ENCODE data around the gene BBIP1. TPM values are rescaled to one million over a fixed set of nuclear protein-coding genes. Genes with fewer than 3 reads are reported as not detected.

The BBIP1 gene
- total and polyA plus RNA-seq, 9 of the 15 experiments (the other 6 are each of a cell fraction or from before 2014, with no cell fraction given), result 5.2 to 31.0 (median 19.4) TPM

- FAIRE-seq (no peak), DNase-seq (ENCODE audit: extremely low read depth in 1 of 4, low spot score in 3 of 4) (no peak), ATAC-seq (no peak)
- H3K27ac ChIP-seq (ENCODE audit: extremely low read depth, low read depth, low read length), result no peak overlapping the region
- ChIA-PET POLR2A (no interaction called here), CTCF (ENCODE audit: low intra/inter-chr PET ratio) (no interaction called here)
- peaks cover 64% of the 10 kb centered on the region for H3K79me2 ChIP-seq (ENCODE audit: control insufficient read depth, insufficient read depth, low read length)
- peaks cover 8% of the 10 kb centered on the region; the same call in 1 of the 3 replicates for H3K36me3 ChIP-seq (ENCODE audit: control insufficient read depth, insufficient read depth, low read length)
- no TSS peak for BruUV-seq (replicated peaks)
- no peak for TF ChIP-seq YY1 (IDR thresholded peaks at IDR 0.05; ENCODE audit: borderline replicate concordance in 1 of 3, control insufficient read depth in 1 of 3, extremely low read depth in 1 of 3, insufficient read depth in 3 of 3, insufficient read length in 1 of 3, insufficient replicate concordance in 2 of 3, low read depth in 1 of 3, low read length in 2 of 3)
- no peak for TF ChIP-seq ZNF717 (CRISPR knock-in tag; IDR thresholded peaks at IDR 0.05)
- no peak for TF ChIP-seq KLF16 (IDR thresholded peaks at IDR 0.05)
- TF ChIP-seq CBX3 (IDR thresholded peaks at IDR 0.05; ENCODE audit: borderline replicate concordance in 1 of 2, low read length in 2 of 2), result no peak
- no peak for TF ChIP-seq ZBTB5 (IDR thresholded peaks at IDR 0.05)
- TF ChIP-seq CBX1 (IDR thresholded peaks at IDR 0.05; ENCODE audit: low read depth), result no peak
- no peak for TF ChIP-seq CBX5 (IDR thresholded peaks at IDR 0.05; ENCODE audit: borderline replicate concordance, low read depth)
- TF ChIP-seq E2F1 (CRISPR knock-in tag; IDR thresholded peaks at IDR 0.05), result no peak
- TF ChIP-seq ZSCAN32 (CRISPR knock-in tag; IDR thresholded peaks at IDR 0.05), result no peak
- TF ChIP-seq MED1 (CRISPR knock-in tag; IDR thresholded peaks at IDR 0.05; ENCODE audit: borderline replicate concordance), result no peak
- no peak for TF ChIP-seq MCM2 (IDR thresholded peaks at IDR 0.05; ENCODE audit: low read depth)
- TF ChIP-seq U2AF2 (optimal IDR thresholded peaks at IDR 0.05; ENCODE audit: low read depth, low read length), result no peak
- TF ChIP-seq USF1 (CRISPR knock-in tag; IDR thresholded peaks at IDR 0.05), result no peak
- TF ChIP-seq NFATC3 (IDR thresholded peaks at IDR 0.05), result no peak
- H2AFZ ChIP-seq (ENCODE audit: low read depth, low read length), result no peak overlapping the region
- H3K4me1 ChIP-seq (replicated peaks in 1 of 2; ENCODE audit: control insufficient read depth in 2 of 2, insufficient read depth in 2 of 2, low read length in 2 of 2), result no peaks in the 10 kb centered on the region
- H3K4me3 ChIP-seq, result no peak overlapping the region
- H3K9ac ChIP-seq (ENCODE audit: insufficient read depth in 1 of 2, low read depth in 2 of 2, low read length in 2 of 2), result no peak overlapping the region
- H3K9me3 ChIP-seq (replicated peaks; ENCODE audit: control insufficient read depth, insufficient read depth, low read depth, low read length), result no peaks in the 10 kb centered on the region
- H3K27me3 ChIP-seq (ENCODE audit: control insufficient read depth in 2 of 2, insufficient read depth in 2 of 2, low read length in 2 of 2), result no peaks in the 10 kb centered on the region
- H3K4me2 ChIP-seq (ENCODE audit: insufficient read depth, low read length), result no peak overlapping the region
- in situ Hi-C loops (cut with MboI) (no loop called here), intact Hi-C loops (cut with micrococcal nuclease) (no loop called here)
- WGBS (ENCODE audit: insufficient coverage, low coverage, missing lambda C conversion rate), result 0% methylated on average over 1 of the region's 1 CpG
- H4K20me1 ChIP-seq (replicated peaks; ENCODE audit: control insufficient read depth, insufficient read depth, low read length), result no peaks in the 10 kb centered on the region
- no peaks in the 10 kb centered on the region for H3K9me1 ChIP-seq (ENCODE audit: control insufficient read depth, insufficient read depth, low read length)
Observed at GRCh38 chr10:110967645-110968044, 48.7 kb upstream of the BBIP1 start.

Data from K562 (cell line).